Measurements from ENCODE around the gene COL1A1.

The COL1A1 gene

DNA sequence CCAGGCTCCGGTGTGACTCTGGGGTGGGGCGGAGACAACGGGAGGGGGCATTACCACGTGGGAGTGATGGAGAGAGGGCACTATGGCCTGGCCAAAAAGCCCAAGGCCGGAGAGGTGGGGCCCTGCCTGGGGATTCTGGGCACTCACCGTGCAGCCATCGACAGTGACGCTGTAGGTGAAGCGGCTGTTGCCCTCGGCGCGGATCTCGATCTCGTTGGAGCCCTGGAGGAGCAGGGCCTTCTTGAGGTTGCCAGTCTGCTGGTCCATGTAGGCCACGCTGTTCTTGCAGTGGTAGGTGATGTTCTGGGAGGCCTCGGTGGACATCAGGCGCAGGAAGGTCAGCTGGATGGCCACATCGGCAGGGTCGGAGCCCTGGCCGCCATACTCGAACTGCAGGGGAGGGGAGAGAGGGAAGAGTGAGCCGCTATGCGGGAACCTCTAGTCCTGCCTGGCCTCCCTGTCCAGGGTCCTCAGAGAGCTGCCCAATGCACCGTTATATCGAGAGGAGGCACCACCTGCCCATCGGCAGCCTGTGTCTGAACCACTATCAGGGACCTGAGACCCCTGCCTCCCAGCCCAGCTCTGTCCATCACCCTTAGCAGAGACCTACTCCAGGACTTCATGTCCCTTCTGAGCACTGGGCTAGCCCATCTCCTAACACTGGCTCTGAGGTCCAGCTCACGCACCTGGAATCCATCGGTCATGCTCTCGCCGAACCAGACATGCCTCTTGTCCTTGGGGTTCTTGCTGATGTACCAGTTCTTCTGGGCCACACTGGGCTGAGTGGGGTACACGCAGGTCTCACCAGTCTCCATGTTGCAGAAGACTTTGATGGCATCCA, 15.6 kb downstream of the COL1A1 start:
- no peak for DNase-seq

DNA sequence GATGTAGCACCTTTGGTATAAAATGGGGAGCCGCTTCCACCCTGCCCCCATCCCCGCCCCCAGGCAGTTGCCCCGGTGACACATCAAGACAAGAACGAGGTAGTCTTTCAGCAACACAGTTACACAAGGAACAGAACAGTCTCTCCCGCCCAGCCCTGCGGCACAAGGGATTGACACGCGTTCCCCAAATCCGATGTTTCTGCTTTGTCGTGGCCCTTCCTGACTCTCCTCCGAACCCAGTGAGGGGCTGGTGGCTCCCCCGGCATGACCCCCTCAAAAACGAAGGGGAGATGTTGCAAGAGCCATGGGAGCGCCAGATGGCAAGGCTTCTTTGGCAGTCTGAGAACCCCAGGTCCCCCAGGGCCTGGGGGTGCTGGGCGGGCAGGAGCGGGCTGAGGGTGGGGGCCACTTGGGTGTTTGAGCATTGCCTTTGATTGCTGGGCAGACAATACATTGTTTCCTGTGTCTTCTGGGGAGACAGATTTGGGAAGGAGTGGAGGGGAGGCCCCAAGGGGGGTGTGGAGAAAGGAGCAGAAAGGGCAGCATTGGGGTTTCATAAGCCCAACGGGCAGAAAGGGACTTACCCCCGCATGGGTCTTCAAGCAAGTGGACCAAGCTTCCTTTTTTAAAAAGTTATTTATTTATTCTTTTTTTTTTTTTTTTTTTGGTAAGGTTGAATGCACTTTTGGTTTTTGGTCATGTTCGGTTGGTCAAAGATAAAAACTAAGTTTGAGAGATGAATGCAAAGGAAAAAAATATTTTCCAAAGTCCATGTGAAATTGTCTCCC, 16.6 kb downstream of the COL1A1 start:
- no peak for DNase-seq

DNA sequence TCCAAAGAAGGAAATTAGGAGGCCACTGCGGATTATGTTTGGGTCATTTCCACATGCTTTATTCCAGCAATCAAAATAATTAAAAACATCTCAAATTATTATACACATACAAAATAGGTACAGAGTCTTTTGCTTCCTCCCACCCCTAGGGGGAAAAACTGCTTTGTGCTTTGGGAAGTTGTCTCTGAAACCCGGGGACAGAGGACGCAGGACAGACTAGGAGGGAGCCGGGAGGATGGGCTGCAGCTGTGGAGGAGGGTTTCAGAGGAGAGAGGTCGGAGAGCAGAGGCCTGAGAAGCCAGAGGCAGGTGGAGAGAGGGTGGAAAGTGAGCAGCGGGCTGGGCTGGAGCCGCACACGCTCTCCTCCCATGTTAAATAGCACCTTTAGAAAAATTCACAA, 17.4 kb downstream of the COL1A1 start:
- DNase-seq: no peak

DNA sequence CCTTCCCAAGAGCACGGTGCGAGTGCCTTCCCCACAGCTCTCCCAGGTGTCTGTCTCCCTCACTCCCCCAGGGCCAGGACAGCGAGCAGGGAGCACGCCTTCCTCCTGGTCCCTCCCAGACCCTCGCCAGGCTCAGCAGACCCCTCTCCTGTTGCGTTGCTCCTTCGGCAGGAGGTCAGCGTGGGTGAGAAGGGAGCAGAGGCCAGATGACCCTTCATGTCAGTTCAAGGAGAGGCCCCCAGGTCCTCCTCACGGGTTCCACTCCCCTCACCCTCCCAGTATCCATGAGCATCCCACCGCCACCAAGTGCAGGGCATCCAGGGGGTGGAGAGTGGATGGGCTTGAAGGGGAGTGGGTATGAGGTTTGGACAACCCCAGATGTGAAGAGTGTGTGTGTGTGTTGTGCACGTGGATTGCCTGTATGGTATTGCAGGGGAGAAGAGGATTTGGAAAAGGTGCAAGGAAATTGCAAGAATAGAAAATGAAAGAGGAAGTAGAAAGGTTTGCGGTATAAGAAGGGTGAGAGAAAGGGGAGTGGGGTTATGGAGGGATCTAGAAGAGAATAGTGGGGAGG, 17.9 kb downstream of the COL1A1 start:
- DNase-seq: no peak

DNA sequence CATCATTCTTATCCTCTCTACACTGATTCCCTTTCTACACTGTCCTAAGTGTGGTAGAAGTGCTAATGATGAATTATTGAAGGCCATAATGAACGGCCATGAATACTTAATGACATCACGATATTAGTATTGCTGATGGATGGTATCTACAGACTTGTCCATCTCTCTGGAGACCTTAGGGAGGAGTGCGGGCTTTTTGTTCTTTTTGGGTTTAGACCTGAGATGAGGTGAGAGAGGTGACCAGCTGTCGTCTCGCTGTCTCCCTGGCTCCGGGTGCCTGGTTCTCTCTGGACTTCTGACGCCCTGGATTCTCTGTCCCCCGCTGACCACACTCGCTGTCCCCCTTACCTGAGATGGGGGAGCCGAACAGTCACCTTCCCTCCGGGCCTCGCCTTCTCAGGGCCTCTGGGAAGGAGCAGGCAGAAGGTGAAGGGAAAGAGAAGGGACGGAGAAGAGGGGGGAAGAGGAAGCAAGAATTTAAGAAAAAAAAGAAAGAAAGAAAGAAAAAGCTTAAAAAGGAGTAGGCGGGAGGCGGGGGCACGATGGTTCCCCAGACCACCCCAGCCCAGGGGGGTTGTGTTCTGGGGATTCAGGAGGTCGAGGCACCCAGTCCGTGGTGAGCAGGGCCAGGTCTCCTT, 18.5 kb downstream of the COL1A1 start:
- no peak for DNase-seq

DNA sequence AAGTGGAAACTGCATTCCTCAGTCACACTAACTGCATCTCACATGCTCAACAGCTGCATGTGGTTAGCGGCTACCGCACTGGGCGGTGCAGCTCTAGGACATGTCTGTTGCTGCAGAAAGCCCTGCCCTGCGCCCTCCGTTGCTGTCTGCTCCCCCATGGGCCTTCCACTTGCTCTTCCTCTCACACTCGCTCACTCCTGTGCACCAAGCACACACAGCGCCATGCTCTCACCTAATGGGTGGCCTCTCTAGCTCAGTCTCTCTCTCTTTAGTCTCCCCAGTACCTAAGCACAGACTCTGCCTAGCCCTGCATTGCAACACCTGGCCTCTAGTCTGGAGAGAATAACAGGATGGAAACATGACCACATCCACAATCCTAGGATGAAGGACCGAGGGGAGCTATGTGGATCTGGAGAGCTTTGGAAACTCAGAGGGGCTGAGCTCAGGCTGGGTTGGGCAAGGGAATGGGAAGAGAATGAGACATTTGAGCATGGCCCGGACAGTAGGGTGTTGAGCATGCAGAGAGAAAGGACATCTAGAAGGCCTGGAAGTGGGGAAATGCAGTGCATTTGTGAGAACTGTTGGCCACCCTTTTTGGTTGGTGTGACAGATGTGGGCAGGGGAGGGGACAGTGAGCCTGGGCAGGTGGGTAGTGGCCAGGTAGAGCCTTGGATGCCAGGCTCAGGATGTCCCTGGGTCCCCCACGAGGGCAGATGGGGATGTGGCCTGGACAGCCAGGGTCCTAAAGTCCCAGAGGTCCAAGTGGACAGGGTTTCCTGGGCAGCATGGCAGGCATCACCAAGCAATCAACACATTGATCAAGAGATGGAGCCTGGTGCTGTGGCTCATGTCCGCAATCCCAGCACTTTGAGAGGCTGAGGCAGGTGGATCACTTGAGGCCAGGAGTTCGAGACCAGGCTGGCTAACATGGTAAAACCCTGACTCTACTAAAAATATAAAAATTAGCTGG, 19.6 kb downstream of the COL1A1 start:
- DNase-seq: no peak

DNA sequence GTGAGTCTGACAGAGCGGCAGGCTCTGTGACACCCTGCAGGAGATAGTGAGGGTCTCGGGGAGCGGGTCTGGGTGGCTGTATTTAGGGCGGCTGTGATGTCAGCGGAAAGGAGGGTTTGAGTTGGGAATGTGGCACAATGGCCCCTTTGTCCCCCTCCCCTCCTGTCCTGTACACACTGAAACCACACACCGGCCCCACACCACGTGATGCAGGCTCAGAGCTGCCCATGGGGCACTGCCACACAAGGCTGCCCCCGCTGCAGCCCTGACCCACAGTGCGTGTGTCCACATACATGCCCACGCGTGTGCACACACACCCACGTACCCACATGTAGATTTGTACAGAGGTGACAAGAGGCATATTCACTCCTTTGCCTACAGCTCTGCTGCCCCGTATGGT, 20.3 kb downstream of the COL1A1 start:
- no peak for DNase-seq

DNA sequence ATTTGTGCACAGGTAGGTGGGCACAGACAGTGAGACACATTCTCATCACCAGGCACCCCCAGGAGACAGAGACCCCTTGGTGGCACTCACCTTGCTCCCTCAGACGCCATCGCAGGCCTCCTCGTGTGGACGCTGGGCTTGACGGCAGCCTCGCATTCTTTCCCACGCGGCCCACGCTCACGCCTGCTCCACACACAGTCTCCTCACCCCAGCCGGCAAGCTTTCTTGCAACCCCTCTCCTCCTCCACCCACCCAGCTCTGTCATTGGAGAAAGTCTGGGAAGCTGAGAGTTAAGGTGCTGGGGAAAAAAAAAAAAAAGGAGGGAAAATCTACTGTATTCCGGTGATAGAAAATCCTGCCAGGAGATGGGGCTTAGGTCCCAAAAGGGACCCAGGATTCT, 20.8 kb downstream of the COL1A1 start:
- no peak for DNase-seq

DNA sequence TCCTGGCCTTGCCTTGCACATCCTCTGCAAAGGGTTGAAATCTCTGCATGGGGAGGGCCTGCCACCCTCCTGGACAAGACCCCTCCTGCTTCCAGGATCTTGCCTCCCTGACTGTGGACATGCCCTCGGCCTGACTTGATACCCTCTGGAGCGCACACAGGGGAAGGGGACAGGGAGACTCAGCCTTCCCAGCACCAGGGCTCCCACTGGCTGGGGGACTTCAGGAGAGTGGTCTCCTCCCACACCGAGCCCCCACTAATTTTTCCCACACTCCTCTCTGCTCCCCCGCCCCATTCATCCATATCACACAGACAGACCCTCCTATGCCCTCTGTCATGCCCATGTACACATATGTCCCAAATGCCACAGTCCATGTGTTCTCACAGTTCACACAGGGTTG, 21.3 kb downstream of the COL1A1 start:
- DNase-seq: no peak

DNA sequence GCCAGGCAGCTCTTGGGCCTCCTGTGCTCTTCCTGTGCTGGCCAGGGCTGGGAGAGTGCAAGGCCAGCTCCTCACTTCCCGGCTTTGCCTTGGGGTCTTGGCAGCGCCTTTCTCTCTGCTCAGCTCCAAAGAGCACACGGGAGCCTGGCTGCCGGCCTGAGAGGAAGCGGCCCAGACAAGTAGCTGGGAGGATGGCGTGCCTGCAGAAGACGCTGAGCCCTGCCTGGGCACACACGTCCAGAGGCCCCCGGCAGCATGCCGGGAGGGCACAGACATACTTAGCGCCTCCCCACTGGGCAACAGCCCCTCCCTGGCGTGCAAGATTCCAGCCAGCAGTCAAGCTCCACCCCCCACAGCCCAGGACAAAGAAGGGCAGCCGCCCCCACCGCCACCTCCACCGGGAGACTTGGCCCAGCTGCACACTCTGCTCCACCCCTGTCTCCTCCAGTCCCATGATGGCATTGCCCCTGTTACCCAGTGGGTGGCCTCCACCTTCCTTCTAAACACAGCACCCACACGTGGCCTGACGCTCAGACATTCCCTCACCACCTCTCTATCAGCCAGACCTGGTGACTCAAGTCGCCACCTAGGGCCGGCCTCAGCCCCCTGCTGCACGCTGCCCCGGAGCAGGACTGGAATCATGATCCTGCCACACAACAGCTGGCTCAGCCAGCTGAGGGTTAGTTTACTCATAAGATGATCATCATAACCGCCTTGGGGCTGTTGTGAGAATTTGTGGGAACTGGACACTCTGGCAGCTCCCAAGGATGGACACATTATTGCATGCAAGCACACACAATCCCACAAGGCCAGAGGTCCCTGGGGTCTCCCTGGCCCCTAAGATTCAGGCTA, 23.2 kb downstream of the COL1A1 start:
- peak; percentile 46 for DNase-seq

DNA sequence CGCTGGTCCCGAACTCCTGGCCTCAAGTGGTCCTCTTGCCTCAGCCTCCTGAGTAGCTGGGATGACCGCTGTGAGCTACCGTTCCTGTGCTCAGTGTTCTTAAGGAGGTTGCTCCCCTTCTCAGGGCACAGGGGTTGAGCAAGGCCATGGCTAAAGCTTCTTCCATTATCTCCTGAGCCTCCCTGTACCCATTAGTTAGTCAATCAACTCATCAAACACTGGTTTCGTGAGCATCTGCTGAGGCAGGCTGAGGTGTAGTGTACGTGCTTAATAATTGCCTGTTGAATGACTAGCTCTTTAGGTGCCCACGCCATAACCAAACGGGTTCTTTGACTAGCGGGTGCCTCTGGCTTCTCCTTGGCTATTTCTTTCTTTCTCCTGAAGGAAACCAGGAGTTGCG, 24.0 kb downstream of the COL1A1 start:
- DNase-seq: no peak

DNA sequence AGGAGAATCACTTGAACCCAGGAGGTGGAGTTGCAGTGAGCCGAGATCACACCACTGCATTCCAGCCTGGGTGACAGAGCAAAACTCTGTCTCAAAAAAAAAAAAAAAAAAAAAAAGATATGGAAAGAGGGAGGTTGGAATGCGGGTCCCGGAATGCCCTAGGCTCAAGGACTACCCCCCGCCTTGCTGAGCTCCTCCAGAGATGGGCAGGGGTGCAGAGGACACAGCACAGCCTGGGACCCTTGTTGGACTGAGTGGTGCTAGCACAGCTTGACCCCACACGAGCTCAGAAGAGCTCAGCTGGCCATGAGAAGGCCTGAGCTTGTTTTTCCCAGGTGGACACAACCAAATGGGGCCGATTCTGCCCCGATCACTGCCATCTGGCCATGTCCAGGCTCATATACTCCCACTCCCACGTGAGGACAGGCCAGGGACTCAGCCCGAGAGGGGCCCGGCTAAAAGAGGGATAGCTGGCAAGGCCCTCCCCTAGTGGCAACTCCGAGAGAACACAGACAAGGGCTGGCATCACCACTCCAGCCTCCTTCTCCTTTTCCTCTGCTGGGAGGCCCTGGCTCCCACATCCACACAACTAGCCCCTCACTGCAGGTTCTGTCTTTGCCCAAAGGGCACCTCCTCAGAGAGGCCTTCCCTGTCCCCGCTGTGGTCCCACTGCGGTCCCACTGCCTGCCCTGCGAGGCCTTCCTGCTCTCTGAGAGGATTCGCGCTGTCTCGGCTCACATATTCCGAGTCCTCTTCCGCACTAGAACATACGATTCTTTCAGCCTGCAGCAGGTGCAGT, 24.7 kb downstream of the COL1A1 start:
- no peak for DNase-seq

DNA sequence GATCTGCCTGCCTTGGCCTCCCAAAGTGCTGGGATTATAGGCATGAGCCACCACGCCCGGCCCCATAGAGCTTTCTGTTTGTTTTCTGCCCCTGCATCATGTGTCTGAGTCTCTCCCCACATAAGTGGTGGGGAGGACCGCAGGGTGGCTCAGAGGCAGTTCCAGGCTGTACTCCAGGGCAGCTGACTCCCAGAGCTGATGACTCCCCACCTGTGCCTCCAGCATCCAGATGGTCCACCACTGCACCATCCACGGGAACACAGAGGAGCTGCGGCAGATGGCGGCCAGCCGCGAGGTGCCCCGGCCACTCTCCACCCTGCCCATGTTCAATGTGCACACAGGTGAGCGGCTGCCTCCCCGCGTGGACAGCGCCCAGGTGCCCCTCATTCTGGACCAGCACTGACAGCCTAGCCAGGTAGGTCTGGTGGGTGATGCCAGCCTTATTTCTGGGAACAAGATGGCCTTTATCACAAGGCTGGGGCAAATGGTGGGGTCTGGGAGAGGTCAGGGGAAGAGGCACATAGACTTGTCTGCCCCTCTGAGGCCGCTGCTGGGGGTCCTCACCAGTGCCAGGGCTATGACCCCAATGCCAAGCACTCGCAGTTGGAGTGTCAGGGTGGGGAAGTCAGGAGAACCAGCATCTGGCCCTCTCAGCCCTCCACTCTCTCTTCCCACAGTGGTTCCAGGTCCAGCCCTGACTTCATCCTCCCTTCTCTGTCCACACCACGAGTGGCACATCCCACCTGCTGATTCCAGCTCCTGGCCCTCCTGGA, 26.2 kb downstream of the COL1A1 start:
- no peak for DNase-seq

DNA sequence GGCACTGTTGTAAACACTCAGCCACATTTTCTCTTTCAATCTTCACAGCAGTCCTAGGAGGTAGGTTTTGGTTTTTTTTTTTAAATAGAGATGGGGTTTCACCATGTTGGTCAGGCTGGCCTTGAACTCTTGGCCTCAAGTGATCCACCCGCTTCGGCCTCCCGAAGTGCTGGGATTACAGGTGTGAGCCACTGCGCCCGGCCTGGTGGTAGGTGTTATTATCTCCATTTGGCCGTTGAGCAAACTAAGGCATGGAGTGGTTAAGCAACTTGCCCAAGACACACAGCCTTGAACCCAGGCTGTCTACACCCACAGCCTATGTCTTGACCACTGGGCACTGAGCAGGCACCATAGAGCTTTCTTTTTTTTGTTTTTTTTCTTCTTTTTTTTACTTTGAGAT, 27.0 kb downstream of the COL1A1 start:
- no peak for DNase-seq

DNA sequence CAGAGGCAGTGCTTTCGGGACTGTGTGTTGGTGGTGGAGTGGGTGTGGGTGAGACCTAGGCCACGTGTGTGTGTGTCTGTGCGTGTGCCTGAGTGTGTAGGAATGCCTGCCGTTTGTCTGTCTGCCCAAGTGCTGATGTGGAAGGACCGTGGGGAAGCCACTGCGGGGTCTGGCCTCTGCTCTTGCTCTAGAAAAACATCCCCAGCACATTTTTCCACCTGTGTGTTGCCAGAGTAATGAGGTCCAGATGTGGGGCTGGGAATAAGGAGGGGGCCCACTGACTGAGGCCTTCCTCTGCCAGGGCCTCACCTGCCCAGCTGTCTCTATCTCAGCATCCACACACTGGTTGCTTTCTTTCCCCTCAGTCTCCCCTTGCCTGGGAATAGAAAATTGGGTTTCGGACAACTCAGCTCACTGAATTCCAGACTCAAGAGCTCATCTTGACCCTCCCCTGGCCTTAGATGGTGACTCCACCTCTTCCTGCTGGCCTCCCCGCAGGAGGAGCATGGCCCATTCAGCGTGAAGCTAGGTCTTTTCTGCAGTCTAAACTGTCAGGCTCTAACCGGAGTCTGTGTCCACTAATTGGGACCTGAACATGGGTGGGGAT, 28.0 kb downstream of the COL1A1 start:
- DNase-seq: no peak

DNA sequence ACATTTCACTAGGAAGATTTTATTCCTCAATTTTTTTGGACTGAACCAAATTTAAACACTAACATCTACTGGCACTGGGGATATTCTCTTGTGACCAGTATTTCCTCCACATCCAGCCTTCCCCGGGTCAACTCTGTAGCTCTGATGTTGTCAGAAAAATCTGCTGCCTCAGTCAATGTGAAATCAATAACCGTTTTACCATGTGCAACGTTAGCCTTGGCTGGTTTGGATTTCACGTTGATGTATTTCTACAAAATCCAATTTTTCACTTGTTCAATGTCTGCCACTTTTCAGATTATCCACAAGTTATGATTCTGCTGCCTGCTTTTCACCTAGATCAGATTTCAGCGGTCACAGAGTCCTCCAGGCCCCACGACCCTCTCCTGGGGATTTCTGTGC, 28.5 kb downstream of the COL1A1 start:
- no peak for DNase-seq

DNA sequence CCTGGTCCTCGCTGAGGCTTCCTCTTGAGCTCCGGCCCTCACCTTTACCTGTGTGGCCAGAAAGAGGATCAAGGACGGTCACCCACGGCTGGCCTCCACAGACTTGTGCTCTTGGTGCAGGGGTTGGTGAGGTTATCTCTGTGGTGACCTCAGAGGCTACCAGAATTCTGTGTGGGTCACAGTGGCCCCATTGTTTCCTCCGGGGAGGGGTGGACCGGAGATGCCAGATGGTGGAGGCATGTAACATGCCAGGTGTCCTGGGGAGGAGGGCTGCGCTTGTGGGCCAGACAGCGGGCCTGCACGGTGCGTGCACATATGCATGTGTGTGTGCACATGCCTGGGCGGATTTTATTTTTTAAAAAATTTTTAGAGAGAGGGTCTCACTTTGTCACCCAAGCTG, 29.3 kb downstream of the COL1A1 start:
- no peak for DNase-seq

DNA sequence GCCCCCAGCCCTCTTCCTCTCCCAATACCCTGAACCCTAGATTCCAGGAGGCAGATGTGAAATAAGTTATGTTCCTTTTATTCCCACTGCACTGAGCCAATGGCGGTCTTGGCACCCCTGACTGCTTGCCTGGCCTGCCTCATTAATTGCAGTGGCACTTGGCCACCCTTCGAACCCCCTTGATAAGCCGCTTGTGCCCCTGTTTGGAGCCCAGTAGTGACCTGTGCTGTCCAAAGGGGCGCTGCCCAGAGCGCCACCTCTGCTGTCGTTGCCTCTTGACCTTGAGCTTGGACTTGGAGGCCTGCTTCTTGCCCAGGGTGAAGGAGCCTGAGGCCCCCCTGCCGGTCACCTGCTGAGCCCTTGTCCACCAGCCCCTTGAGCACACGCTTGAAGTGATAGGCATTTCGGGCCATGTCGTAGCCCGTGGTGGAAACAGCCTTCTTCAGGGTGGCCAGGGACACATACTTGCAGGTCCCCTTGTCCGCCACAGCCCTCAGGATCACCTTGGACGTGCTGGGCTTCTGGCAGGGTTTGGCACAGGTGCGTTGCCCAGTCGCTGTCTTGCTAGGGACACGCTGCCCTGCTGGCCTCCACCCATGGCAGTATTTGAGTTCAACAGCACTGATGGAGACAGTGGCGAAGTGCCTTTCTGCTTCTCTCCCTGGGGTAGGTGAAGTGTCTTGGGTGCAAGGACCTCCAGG, 29.9 kb downstream of the COL1A1 start:
- no peak for DNase-seq
